HG02981 (cell line): ENCODE results near the gene SKP2.
"Not testable (repeated sequence)": the region's sequence is repeated elsewhere in the genome, so short reads cannot be mapped to it uniquely, and the experiment has no call there.

Experiments
- ATAC-seq: cut with Tn5 transposase; IDR thresholded peaks from one replicate; pipeline ENCODE4 v1.9.1; 2021; ENCODE audit warnings: mild to moderate bottlenecking, moderate library complexity; ENCODE audit not compliant: unreplicated experiment

Gene SKP2

DNA sequence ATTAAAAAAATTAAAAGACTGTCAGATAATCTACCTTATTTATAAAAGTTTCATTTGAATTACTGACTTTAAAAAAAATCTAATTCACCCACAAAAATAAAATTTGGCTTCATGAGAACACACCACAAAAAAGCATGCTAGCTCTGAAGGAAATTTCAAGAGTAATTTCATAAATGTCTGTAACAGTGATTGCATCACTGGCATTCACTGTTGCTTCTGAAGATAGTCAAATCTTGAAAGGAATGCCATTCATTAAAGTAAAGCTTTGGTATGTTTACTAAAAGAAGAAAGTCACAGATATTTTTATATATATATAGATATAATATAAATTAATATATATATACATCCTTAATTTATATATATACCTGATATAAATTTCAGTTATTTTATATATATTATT, 46.4 kb downstream of the SKP2 start:
- no peak for ATAC-seq

DNA sequence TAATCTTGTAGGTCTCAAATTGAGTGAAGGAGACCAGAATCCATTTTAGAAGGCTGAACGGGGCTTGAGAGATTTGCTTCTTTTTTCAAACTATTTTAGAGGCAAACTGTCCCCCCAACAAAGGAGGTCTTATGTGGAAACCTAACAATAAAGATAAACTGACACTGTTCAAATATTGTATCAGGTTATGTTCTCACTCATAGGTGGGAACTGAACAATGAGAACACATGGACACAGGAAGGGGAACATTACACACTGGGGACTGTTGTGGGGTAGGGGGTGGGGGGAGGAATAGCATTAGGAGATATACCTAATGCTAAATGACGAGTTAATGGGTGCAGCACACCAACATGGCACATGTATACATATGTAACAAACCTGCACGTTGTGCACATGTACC, 46.9 kb downstream of the SKP2 start:
- ATAC-seq, result not testable (repeated sequence)

DNA sequence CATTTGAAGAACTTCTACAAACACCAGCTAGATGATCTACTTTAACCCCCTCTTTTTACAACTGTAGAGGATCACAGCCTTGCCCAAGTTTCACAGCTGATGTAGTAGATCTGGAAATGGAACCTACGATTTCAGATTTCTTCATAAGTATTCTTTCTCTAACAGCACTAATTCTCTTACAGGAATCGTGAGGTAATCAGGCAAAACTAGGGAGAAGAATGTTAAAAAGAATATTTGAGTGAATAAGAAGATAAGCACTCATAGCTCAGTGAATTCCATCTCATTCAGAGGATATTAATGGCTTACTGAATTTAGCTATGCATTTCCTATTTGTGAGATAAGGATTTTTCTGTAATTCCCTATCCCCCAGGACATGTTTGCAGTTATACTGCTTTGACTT, 47.7 kb downstream of the SKP2 start:
- ATAC-seq, result no peak

DNA sequence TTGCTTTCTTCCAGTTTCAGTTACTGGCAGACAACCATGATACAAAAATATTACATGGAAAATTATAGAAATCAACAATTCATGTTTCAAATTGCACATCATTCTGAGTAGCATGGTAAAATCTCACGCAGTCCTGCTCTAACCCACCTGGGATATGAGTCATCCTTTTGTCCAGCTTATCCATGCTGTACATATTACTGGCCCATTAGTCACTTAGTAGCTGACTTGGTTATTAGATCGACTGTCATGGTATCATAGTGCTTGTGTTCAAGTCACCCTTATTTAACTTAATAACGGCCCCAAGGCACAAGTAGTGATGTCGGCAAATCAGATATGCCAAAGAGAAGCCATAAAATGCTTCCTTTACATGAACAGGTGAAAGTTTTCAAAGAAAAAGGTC, 48.6 kb downstream of the SKP2 start:
- no peak for ATAC-seq

DNA sequence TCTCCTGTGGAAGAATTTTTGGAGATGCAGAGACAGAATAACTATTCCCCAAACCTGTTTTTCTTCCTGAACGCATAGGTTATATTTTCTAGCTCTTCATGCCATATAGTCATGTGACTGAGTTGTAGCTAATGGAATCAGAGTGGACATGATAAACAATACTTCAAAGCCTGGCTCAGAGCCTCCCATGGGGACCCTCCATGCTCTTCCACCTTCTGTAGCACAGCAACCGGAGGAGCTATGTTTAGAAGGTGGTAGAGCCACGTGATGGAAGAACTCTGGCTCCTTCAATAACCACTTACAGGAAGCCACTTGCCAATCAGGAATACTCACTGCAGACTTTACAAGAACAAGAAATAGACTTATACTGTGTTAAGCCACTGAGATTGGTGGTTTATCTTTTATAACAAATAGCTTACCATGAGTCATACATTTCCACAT, 50.6 kb downstream of the SKP2 start:
- ATAC-seq, result no peak

DNA sequence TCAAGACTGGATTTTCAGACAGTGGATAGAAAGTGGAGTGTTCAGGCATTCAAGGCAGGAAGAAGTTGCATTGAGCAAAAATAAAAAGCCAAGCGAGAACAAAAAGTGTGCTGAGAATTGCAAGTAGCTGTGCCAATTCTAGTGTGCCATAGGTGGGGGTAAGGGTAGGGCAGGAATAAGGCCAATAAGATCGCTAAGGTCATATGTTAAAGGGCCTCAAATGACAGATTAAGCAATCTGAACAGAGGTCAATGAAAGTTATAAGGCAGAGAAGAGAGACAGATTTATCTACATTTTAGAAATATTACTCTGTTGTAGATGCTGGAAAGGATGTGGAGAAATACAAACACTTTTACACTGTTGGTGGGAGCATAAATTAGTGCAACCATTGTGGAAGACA, 53.4 kb downstream of the SKP2 start:
- no peak for ATAC-seq

DNA sequence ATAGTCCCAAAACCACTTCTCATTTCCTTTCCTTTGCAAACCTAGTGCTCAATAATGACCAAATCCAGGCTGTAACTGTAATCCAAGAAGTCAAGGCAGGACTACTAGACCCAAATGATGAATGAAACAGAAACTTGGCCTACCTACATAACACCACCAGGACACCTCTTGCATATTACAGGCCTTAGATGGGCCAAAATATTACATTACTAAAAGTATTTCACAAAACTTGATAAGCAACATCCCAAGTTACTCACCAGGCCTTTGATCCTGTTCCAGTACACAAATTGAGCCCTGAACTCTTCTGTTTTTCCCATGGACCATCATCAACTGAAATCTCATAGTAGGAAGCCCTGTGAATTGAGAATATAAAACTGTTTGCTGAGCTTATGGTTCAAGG, 55.0 kb downstream of the SKP2 start:
- no peak for ATAC-seq

DNA sequence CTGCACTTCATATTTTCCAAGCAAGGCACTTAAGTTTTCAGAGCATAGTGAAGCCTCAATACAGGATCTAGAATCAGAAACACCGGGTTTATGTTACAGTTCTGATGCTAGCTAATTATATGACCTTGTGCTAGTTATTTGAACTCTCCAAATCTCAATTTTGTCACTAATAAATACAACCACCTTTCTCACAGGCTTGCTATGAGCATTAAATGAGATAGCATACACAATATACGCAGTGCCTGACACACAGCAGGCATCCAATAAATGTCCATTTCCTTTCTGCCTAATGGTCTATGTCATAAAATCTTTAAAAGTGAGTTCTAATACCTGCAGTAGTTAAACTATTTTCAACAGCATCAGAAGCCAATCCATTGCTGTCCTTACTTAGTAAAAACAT, 56.9 kb downstream of the SKP2 start:
- ATAC-seq, result no peak

DNA sequence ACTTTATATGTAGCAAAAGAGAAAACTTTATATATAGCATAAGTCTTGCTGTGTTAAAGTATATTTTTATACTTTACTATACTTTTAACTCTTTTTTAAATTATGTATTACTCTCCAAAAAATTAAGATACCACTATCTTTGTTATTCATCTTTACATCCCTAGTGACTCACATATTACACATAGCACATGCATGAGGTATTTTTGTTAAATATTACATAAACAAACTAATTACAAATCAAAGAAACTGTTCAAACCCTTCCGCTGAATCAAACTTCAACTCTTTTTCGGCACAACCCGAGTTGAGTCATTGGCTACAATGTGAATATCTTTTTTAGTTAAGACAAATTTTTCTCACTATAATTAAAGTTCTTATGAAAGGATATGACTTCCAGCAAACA, 57.8 kb downstream of the SKP2 start:
- no peak for ATAC-seq

DNA sequence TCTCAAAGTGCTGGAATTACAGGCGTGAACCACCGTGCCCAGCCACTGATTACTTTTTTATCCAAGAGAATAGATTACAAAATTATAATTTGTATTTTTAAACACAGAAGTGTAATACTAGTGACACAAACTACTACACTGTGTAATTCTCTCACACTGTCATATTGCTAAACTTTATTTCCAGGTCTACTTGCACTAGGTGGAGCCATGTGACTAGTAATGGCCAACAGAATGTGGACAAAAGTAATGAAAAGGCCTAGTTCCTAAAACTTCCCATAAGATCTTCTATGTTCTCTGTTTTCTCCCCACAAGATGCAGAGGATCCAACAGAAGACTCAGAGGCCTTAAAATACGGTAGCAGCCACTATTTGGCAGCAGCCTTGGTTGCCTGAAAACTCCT, 62.5 kb downstream of the SKP2 start:
- no peak for ATAC-seq

DNA sequence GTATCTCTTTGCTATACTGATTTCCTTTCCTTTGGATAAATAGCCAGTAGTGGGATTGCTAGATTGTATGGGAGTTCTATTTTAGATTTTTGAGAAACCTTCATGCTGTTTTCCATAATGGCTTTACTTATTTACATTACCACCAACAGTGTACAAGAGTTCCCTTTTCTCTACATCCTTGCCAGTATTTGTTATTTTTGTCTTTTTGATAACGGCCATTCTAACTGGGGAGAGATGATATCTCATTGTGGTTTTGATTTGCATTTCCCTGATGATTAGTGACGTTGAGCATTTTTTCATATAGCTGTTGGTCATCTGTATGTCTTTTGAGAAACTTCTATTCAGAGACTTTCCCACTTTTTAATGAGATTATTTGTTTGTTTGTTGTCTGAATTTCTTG, 64.0 kb downstream of the SKP2 start:
- ATAC-seq, result no peak

DNA sequence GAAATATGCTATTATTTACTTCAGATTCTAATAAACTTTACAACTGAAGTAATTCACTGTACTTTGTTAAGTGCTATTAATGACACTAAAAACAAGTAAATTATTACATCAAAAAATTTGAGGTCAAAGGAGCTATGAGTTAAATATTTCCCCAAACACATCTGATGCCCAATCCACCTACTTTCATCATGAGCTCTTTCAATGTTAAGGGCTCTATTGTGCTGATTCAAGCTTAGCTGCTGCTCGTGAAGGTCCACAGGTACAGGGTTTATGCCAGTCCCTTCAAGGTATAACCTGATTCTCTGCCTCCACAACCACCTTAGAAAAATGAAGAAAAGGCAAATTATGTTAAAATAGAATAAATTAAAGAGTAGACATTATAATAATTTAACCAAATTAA, 65.7 kb downstream of the SKP2 start:
- no peak for ATAC-seq

DNA sequence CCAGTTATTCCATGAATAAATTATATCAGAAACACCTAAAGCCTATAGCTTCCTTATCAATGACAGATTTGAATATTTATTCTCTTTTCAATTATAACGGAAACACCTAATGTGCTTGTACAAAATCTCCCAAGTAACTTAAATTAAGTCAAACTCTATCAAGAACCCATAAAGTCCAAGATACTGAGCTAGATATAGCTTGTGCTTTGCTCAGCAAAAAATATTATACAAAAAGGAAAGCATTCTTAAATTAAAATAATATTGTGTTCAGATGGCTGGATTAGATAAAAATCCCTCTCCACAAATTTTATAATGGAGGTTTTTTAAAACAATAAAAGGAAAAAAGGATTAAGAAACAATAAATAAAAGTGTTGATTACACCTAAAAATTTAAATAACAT, 66.1 kb downstream of the SKP2 start:
- no peak for ATAC-seq

DNA sequence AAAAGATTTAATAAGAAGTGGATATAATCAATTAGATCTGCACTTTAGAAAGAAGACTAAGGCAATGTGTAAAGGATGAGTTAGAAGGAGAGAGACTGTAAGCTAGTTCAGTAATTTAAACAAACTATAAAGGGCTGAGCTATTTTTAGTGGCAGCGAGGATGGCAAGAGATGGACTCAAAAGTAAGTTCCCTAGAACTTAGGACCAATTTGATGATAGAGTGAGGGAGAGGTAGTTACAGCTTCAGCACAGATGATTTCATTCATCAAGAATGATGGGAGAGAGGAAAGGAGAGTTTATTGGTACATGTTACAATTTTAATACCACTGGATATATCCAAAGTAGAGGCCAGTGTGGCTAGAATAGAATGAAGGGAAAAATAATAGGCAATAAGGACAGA, 70.7 kb downstream of the SKP2 start:
- no peak for ATAC-seq

DNA sequence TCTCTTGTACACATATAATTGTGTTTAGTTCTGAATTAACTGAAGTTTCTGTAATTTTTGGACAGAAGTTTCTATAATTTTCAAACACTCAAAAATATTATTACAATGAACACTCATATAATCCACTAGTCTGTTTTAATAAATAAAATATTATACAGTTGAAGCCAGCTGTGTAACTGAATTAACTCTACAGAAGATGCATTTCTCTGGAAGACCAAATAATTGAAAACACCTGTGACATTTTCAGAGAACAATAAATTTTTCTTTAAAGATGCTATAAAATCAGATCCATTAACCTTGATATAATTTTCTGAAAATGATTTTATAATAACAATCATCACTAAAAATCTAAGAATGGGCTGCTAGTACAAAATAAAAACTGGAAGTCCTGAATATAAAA, 75.1 kb downstream of the SKP2 start:
- no peak for ATAC-seq

DNA sequence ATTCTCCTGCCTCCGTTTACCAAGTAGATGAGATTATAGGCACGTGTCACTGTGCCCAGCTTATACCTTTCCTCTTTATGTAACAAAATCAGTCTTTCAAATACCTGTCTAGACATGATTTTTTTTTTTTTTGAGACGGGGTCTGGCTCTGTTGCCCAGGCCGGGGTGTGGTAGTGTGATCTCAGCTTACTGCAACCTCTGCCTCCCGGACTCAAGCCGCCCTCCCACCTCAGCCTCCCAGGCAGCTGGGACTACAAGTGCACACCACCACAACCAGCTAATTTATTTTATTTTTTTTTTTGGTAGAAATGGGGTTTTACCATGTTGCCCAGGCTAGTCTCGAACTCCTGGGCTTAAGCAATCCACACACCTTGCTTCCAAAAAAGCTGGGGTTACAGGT, 76.6 kb downstream of the SKP2 start:
- ATAC-seq, result no peak

DNA sequence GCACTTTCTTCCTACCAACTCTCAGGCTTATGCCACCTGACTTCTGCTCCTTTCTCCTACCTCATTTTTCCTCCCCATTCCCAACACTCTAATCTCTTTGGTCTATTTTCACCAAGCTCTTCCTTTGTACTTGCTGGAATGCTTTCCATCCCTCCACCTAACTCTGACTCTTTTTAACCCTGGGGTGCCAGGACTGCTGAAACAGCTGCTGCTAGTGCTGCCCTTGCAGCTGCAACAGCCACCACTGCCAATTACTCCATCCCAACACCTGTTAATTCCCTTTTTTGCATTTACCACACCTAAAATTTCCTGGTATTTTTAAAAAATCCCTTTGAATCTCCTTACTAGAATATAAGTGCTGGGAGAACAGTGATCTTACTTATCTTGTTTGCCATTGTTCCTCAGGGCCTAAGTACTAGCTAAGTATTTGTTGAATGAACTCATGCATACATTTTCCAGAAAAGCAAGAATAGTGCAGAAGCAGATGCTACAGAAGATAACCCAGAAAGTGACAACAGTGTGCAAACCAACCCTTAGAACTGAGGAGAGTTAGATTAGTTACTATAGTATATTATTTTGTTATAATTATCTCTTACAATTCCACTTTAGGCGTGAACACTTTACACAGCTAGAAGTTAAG, 78.4 kb downstream of the SKP2 start:
- ATAC-seq, result no peak

DNA sequence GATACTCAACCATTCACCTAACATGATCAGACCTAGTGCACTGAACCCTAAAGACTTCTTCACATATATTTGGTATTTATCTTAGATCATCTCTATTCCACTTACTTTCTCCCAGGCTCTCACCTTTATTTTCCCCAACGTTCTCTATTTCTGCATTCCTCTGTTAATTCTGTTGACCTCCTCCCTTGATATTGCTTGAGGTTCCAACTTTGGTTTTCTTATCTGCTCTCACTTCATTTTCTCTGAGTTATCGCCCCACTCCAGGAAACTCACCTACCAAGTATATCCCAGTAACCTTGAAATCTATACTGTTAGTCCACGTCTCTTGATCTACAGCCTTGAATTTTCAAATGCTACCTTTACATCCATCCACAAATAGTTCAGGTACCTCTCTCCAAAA, 80.6 kb downstream of the SKP2 start:
- no peak for ATAC-seq
